Activated T-cell treated with anti-CD3 and anti-CD28 coated beads for 4 hours (primary cell): ENCODE results near the gene SLC25A45.

Source experiments
- DNase-seq: peaks from one replicate; pipeline ENCODE4 v3.0.0-alpha.2; 2020

The SLC25A45 gene

DNA sequence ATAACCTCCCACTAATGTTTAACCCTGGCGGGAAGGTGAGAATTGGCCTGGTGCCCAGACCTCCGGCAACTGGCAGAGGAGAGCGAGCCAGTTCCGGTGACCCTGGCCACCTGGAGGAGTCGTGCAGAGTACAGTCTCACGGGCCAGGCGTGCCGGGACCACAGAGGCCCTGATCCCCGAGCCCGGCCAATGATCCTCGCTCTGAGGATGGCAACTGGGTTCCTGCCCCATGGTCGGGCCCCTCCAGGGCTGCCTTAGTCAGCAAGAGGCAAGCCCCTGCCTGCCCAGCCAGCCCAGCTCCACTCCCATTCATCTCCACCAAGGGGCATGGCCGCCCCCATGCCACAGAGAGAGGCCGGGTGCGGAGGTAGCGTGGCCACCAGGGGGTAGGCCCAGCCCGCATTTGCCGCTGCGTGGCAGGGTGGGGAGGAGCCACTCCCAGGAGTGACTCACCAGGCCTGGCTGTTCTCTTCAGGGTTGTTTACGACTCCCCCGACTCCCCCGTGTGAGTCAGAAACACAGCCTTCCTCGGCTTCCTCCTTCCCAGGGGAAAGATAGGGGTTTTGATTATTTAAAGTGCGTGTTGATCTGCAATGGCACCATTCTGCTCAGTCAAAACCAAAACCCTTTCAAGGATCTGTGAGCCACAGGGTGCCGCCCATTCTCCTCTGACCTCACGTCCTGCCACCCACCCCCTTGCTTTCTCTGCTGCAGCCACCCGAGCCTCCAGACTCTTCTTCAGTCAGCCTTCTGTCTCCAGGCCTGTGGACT is at the start of gene SLC25A45:
Gene SLC25A45, minus strand, starts transcription at position 614 of the 771 bp plus-strand sequence. CDS start 695 bp downstream, outside the sequence.
- DNase-seq: peak; percentile 89

DNA sequence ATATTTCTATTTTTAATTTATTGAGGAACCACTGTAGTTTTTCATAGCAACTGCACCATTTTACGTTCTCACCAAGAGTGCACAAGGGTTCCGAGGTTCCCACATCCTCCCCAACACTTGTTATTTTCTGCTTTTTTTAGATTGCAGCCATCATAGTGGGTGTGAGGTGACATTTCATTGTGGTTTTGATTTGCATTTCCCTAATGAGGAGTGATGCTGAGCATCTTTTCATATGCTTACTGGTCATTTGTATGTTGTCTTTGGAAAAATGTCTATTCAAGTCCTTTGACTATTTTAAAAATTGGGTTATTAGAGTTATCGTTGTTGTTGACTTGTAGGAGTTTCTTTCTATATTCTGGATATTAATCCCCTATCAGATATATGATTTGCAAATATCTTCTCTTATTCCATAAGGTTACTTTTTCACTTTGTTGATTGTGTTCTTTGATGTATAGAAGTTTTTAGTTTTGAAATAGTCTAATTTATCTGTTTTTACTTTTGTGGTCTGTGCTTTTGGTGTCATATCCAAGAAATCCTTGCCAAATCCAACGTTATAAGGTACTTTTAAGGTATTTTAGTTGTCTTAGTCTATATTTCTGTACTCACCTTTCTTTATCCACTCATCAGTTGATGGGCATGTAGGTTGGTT is 49.1 kb upstream of the SLC25A45 start:
- DNase-seq: no peak

DNA sequence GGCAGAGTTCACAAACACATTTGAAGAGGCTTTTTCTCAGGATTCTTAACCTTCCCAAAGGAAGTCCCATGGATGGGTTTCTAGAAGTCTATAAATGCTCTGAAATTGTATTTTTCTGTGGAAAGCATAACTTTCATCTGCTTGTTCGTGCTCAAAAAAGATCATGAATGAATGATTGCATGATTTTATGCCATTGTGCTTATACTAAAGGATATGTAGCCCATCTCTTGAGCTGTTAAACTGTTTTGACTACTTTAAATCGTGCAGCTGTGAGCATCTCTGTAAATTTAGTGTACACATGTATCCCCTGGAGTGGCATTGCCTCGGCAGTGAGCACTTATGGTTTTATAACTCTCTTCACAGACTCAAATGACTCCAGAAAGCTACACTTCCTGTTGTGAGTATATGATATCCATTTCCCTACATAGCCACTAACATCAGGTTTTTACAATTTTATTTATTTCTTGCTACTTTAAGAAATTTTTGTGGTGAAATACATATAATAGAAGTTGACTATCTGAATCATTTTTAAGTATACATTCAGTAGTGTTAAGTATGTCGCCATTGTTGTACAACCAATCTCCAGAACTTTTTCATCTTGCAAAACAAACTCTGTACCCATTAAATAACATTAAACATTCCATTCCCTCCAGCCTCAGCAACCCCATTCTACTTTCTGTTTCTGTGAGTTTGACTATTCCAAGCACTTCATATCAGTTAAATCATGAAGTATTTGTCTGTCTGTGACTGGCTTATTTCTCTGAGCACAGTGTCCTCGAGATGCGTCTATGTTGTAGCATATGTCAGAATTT is 48.2 kb upstream of the SLC25A45 start:
- no peak for DNase-seq

GRCh38 chr11:65429724-65430405 is 47.4 kb upstream of the SLC25A45 start:
- DNase-seq: no peak

DNA sequence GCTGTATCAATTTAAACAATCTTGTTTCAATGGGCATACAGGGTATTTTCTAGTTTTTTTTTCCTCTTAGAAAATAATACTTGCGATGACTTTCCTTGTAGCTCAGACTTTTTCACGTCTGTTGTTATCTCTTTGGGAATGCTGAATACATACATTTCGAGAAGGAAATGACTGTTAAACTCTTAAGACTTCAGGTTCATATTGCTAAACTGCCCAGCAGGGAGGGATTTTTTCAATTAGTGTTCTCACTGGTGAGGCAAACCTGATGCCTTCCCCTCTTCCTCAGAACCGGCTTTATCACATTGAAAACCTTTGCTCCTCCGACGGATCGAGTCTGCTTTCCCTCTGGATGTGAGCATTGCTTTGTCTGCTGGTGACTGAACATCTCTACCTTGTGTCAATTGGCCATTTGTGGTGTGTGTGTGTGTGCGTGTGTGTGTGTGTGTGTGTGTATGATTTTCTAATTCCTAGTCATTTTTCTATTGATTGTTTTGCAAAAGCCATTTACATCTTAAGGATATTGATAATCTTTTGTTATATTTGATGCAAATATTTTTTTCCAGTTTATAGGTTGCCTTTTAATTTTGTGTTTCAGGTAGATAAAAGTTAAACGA is 46.7 kb upstream of the SLC25A45 start:
- DNase-seq: no peak

GRCh38 chr11:65428578-65429067 is 46.2 kb upstream of the SLC25A45 start:
- no peak for DNase-seq

- no peak for DNase-seq
Measured at GRCh38 chr11:65427691-65428577, 45.5 kb upstream of the SLC25A45 start.

DNA sequence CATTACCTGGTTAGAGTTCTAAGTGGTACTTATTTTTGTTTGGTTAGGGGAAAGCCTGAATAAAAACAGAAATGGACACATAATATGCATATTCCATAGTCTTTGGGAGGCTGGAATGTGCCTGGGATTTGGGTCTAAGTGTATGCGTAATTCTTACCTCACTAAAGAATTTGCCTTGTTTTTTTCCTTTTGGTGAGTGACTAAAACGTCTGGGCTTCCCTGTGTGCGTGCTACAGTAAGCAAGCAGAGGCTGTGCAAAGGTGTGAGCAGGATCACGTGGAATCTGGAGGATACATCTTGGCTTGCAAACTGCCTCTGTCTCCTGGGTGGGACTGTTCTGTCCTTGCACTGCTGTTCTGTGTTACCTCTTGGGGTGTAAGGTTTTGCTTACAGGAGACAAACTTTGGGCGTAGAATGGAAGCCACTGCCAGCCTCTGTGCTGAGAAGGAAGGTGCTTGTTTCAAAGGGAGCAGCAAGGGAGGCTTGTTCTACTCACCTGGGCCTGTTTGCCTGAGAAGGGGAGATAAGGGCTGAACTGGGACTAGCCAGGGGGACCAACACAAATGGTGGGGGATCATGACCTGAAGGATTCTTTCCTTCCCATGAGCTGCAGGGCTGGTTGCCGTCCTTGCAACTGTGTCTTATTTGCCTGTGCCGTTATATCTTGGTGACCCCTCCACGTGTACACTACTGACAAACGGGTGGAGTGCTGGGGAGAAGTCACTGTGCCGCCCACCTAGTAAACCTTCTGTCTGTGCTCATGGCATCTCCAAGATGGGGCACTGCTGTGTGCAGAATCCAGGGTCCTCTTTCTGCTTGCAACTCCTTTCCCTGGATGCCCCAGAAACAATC is 44.6 kb upstream of the SLC25A45 start:
- no peak for DNase-seq

DNA sequence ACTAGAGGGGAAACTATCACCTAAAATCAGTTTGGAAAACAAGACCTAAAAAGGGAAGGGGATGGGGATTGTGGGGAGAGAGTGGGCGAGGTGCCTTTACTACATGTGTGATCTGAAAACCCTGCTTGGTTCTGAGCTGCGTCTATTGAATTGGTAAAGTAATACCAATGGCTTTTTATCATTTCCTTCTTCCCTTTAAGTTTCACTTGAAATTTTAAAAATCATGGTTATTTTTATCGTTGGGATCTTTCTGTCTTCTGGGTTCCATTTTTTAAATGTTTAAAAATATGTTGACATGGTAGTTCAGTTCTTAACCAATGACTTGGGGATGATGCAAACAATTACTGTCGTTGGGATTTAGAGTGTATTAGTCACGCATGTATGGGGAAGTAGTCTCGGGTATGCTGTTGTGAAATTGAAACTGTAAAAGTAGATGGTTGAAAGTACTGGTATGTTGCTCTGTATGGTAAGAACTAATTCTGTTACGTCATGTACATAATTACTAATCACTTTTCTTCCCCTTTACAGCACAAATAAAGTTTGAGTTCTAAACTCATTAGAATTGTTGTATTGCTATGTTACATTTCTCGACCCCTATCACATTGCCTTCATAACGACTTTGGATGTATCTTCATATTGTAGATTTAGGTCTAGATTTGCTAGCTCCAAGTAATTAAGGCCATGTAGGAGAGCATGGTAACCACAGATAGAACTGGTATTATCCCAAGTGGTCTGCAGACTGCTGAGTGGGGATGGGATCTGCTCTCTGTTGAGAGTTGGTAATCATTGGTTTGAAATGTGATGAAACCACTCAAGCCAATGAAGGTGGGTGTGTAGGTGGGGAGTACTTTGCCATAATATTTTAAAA is 43.8 kb upstream of the SLC25A45 start:
- no peak for DNase-seq

- peak; percentile 72 for DNase-seq
Measured at GRCh38 chr11:65425105-65425970, 42.9 kb upstream of the SLC25A45 start.

DNA sequence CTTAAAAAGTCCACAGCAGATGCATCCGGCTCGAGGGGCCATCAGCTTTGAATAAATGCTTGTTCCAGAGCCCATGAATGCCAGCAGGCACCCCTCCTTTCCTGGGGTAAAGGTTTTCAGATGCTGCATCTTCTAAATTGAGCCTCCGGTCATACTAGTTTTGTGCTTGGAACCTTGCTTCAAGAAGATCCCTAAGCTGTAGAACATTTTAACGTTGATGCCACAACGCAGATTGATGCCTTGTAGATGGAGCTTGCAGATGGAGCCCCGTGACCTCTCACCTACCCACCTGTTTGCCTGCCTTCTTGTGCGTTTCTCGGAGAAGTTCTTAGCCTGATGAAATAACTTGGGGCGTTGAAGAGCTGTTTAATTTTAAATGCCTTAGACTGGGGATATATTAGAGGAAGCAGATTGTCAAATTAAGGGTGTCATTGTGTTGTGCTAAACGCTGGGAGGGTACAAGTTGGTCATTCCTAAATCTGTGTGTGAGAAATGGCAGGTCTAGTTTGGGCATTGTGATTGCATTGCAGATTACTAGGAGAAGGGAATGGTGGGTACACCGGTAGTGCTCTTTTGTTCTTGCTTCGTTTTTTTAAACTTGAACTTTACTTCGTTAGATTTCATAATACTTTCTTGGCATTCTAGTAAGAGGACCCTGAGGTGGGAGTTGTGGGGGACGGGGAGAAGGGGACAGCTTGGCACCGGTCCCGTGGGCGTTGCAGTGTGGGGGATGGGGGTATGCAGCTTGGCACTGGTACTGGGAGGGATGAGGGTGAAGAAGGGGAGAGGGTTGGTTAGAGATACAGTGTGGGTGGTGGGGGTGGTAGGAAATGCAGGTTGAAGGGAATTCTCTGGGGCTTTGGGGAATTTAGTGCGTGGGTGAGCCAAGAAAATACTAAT is 42.0 kb upstream of the SLC25A45 start:
- DNase-seq: no peak

GRCh38 chr11:65423516-65424204 is 41.2 kb upstream of the SLC25A45 start:
- no peak for DNase-seq

DNA sequence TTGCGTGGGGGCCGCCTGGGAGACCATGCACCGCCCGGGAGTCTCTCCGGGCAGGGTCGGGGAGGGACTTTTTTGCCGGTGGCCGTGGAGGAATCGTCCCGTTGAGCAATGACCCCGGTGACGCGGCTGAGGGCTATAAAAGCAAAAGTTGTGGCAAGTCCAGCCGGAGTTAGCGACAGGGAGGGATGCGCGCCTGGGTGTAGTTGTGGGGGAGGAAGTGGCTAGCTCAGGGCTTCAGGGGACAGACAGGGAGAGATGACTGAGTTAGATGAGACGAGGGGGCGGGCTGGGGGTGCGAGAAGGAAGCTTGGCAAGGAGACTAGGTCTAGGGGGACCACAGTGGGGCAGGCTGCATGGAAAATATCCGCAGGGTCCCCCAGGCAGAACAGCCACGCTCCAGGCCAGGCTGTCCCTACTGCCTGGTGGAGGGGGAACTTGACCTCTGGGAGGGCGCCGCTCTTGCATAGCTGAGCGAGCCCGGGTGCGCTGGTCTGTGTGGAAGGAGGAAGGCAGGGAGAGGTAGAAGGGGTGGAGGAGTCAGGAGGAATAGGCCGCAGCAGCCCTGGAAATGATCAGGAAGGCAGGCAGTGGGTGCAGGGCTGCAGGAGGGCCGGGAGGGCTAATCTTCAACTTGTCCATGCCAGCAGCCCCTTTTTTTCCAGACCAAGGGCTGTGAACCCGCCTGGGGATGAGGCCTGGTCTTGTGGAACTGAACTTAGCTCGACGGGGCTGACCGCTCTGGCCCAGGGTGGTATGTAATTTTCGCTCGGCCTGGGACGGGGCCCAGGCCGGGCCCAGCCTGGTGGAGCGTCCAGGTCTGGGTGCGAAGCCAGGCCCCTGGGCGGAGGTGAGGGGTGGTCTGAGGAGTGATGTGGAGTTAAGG is 40.4 kb upstream of the SLC25A45 start, which contains the start of gene NEAT1:
Gene NEAT1, plus strand, starts transcription at position 166 of the 883 bp plus-strand sequence.
- peak; percentile 83 for DNase-seq

GRCh38 chr11:65421794-65422632 is 39.6 kb upstream of the SLC25A45 start:
- DNase-seq: peak; percentile 84
